OCI-LY7 (cell line): ENCODE data around the gene ALK.

Experiments used
- CTCF ChIP-seq: fragments of 200-600 bp; sonication (generic); conservative IDR thresholded peaks from 2 replicates; pipeline ENCODE4 v1.5.1; 2014; ENCODE audit warnings: mild to moderate bottlenecking, antibody characterized with exemption, low read length, moderate library complexity, mixed read lengths
- EZH2phosphoT487 ChIP-seq: fragments of 200-600 bp; sonication (generic); IDR thresholded peaks from 2 replicates; pipeline ENCODE4 v1.6.1; 2018; ENCODE audit warnings: low read depth, borderline replicate concordance, mild to moderate bottlenecking, mixed run types, antibody characterized with exemption, low read length, moderate library complexity, mixed read lengths

DNA sequence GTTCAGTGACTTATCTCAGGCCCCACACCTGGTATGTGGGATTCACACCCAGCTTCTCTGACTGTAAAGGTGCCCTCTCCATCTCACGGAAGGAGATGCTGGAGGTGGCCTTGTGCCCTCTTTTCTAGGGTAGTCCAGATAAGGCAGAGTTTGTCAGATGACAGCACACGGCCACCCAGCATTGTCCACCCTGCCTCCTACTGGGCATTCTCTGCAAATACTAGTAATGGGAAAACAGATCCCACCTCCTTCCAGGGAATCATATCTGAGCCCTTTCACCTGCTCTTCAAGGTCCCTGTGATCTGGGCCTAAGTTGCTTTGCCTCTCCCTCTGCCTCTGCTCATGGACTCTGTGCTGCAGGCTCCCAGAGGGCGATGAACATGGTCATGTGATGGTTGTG lies 591.5 kb downstream of the ALK start:
- TF ChIP-seq CTCF, result 0 out of 2 replicates have a peak, but pooled peaks have one; percentile 34
- TF ChIP-seq EZH2phosphoT487, result no peak
